Umbilical cord (tissue), 2 donors: Measurements from ENCODE around the gene LRP1B. TPM values are rescaled to one million over a fixed set of nuclear protein-coding genes. Genes with fewer than 3 reads are reported as not detected.
"Not testable (repeated sequence)": the region's sequence is repeated elsewhere in the genome, so short reads cannot be mapped to it uniquely, and the experiment has no call there.

Source experiments
- DNase-seq: peaks from one replicate; pipeline ENCODE4 v3.0.0-alpha.2; 2015; ENCODE audit warnings: low spot score
- total RNA-seq: library from RNA; depleted of rRNA; stranded (reverse); fragments of >200 nt; gene quantifications from one replicate; pipeline ENCODE4 v1.2.3, GENCODE V29; 2014; ENCODE audit warnings: low replicate concordance; ENCODE audit not compliant: insufficient read depth

The LRP1B gene
- total RNA-seq, 1 donor from 2014 or later, result 0.96 TPM

- no peak for DNase-seq
Measured at GRCh38 chr2:140465301-140465700, 1665.5 kb downstream of the LRP1B start.

- DNase-seq, result no peak
Measured at GRCh38 chr2:140462990-140463389, 1667.8 kb downstream of the LRP1B start.

- DNase-seq, result peak; percentile 67
Measured at GRCh38 chr2:140457483-140457882, 1673.3 kb downstream of the LRP1B start.

- DNase-seq, result peak; percentile 24
Measured at GRCh38 chr2:140455315-140455714, 1675.5 kb downstream of the LRP1B start.

GRCh38 chr2:140454717-140455116, 1676.1 kb downstream of the LRP1B start:
- peak; percentile 70 for DNase-seq

GRCh38 chr2:140451324-140451723, 1679.5 kb downstream of the LRP1B start:
- DNase-seq, result no peak

- peak; percentile 80 for DNase-seq
Measured at GRCh38 chr2:140442319-140442718, 1688.5 kb downstream of the LRP1B start.

GRCh38 chr2:140440815-140441214, 1690.0 kb downstream of the LRP1B start:
- DNase-seq, result peak; percentile 76

- DNase-seq, result peak; percentile 72
Measured at GRCh38 chr2:140436936-140437335, 1693.9 kb downstream of the LRP1B start.

- DNase-seq, result not testable (repeated sequence)
Measured at GRCh38 chr2:140427033-140427432, 1703.8 kb downstream of the LRP1B start.

GRCh38 chr2:140424471-140424870, 1706.3 kb downstream of the LRP1B start:
- no peak for DNase-seq

GRCh38 chr2:140422759-140423158, 1708.1 kb downstream of the LRP1B start:
- DNase-seq, result no peak

GRCh38 chr2:140417504-140417903, 1713.3 kb downstream of the LRP1B start:
- no peak for DNase-seq

- no peak for DNase-seq
Measured at GRCh38 chr2:140416577-140416976, 1714.2 kb downstream of the LRP1B start.

- not testable (repeated sequence) for DNase-seq
Measured at GRCh38 chr2:140415035-140415434, 1715.8 kb downstream of the LRP1B start.

- DNase-seq, result no peak
Measured at GRCh38 chr2:140410695-140411094, 1720.1 kb downstream of the LRP1B start.

GRCh38 chr2:140401056-140401455, 1729.8 kb downstream of the LRP1B start:
- no peak for DNase-seq

GRCh38 chr2:140392824-140393223, 1738.0 kb downstream of the LRP1B start:
- no peak for DNase-seq

- DNase-seq, result no peak
Measured at GRCh38 chr2:140384946-140385345, 1745.9 kb downstream of the LRP1B start.

- DNase-seq, result peak; percentile 42
Measured at GRCh38 chr2:140383781-140384180, 1747.0 kb downstream of the LRP1B start.

GRCh38 chr2:140376686-140377085, 1754.1 kb downstream of the LRP1B start:
- DNase-seq, result no peak

GRCh38 chr2:140363131-140363530, 1767.7 kb downstream of the LRP1B start:
- DNase-seq, result no peak

- DNase-seq, result no peak
Measured at GRCh38 chr2:140362361-140362760, 1768.5 kb downstream of the LRP1B start.

- DNase-seq, result peak; percentile 12
Measured at GRCh38 chr2:140359056-140359771, 1771.6 kb downstream of the LRP1B start.
